SK-N-MC (cell line): ENCODE data around the gene RHBDD1.

ENCODE experiments used
- EZH2 ChIP-seq: fragments of 200-600 bp; sonication (generic); IDR thresholded peaks from one replicate; pipeline ENCODE4 v1.6.1; 2017; ENCODE audit warnings: antibody characterized with exemption
- FOXP2 ChIP-seq: optimal IDR thresholded peaks from 2 replicates; pipeline ENCODE3; 2011; ENCODE audit warnings: mild to moderate bottlenecking, moderate library complexity; ENCODE audit not compliant: insufficient read depth; ENCODE audit errors: extremely low read length, control extremely low read depth
- POLR2AphosphoS5 ChIP-seq: IDR thresholded peaks from 2 replicates; pipeline ENCODE4 v1.6.1; 2012; ENCODE audit warnings: mild to moderate bottlenecking, low read depth, low read length, borderline replicate concordance

DNA sequence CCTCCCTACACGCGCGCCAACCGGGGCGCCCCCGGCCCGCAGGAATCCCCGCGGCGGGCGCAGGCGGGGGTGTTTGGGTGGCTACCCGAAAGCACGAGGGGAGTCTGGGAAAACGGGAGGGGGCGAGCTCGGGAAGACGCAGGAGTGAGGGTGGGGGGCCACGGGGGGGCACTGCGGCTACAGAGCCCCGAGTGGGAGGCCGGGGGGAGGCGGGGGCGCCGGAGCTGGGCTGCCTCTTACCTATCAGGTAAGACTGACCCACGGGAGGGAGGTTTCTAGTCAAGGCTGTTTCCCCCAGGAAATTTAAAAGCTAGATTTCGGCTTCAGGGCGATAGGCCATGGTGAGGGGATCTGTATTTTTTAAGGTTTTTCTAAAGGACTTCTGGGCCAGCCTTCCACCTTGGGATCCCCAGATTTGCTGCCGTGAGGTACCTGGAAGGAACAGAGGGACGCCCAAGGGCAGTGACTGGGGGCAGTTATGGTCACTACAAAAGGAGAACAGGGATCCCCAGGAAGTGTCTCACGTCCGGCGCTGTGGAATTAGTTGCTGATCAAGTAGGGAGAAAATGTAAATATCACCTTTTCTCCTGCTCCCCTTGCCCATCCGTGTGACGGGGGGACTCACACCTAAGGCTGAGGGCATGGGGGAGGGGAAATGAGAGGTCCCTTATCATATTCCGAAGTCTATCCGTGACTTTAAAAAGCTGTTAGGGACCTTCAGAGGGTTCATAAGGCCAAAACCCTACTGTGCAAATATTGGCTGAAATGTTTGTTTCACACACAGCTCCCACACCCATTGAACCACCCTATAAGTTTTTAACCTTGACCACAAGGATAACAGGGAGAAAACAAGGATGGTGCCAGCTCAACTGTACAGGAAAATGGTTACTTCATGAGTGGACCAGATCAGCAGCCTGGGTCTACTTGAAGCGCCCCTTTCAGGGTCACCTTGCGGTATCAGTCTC lies 35.6 kb upstream of the RHBDD1 start:
- TF ChIP-seq POLR2AphosphoS5 (no peak), EZH2 (no peak), FOXP2 (no peak)
